Spleen (tissue), 13 donors: ENCODE measurements around the gene AKAP13. TPM values are rescaled to one million over a fixed set of nuclear protein-coding genes. Genes with fewer than 3 reads are reported as not detected.
A peak's percentile ranks its signal among the peaks of the same experiment; 100 is the strongest.

ENCODE experiments used
- DNase-seq: peaks from one replicate; pipeline ENCODE4 v3.0.0-alpha.2; 2020
- H3K27ac ChIP-seq, 8 donors: fragments of 200-600 bp; sonication (generic) in 7 of 8; 1 replicate in 4 of 8; 2 replicates in 4 of 8; pipeline versions ENCODE4 v1.5.0 to v1.8.0; 2016 to 2021; ENCODE audit warnings: inconsistent platforms in 4 of 8, mild to moderate bottlenecking in 4 of 8, moderate library complexity in 1 of 8
- H3K27me3 ChIP-seq, 7 donors: fragments of 200-600 bp; sonication (generic) in 6 of 7; replicated peaks in 1 of 7; 1 replicate in 4 of 7; 2 replicates in 3 of 7; pipeline versions ENCODE4 v1.5.0 to v1.8.0; 2016 to 2021; ENCODE audit warnings: inconsistent platforms in 3 of 7, mild to moderate bottlenecking in 1 of 7
- H3K36me3 ChIP-seq, 6 donors: fragments of 200-600 bp; sonication (generic) in 5 of 6; 1 replicate in 4 of 6; 2 replicates in 2 of 6; pipeline versions ENCODE4 v1.5.0 to v1.8.0; 2016 to 2021; ENCODE audit warnings: inconsistent platforms in 2 of 6
- H3K4me1 ChIP-seq, 6 donors: fragments of 200-600 bp; sonication (generic) in 5 of 6; 1 replicate in 3 of 6; 2 replicates in 3 of 6; pipeline versions ENCODE4 v1.5.0 to v1.8.0; 2016 to 2021; ENCODE audit warnings: inconsistent platforms in 3 of 6
- H3K4me3 ChIP-seq, 8 donors: fragments of 200-600 bp; sonication (generic) in 7 of 8; 1 replicate in 4 of 8; 2 replicates in 4 of 8; pipeline versions ENCODE4 v1.5.0 to v1.8.0; 2016 to 2021; ENCODE audit warnings: inconsistent platforms in 4 of 8, mild to moderate bottlenecking in 4 of 8, moderate library complexity in 2 of 8
- H3K9me3 ChIP-seq, 8 donors: fragments of 200-600 bp; sonication (generic) in 7 of 8; 1 replicate in 4 of 8; 2 replicates in 4 of 8; pipeline versions ENCODE4 v1.5.0 to v1.8.0; 2016 to 2021; ENCODE audit warnings: inconsistent platforms in 4 of 8
- CTCF ChIP-seq, 11 experiments: fragments of 200-600 bp in 7 of 11; fragments of 450-650 bp in 4 of 11; sonication (generic) in 4 of 11; IDR thresholded peaks in 8 of 11; conservative IDR thresholded peaks in 3 of 11; 1 replicate in 7 of 11; 2 replicates in 4 of 11; pipeline versions ENCODE4 v1.4.0 to v1.8.0; 2016 to 2021; ENCODE audit warnings: antibody characterized with exemption in 11 of 11, inconsistent platforms in 4 of 11, mild to moderate bottlenecking in 1 of 11
- POLR2A ChIP-seq, 3 donors: fragments of 450-650 bp; IDR thresholded peaks; one replicate each; pipeline ENCODE4 v1.5.1; 2017; ENCODE audit warnings: antibody characterized with exemption in 3 of 3, mild to moderate bottlenecking in 1 of 3
- POLR2AphosphoS5 ChIP-seq, 3 donors: sonication (generic); formaldehyde crosslinking; IDR thresholded peaks; one replicate each; pipeline ENCODE4 v1.5.1; 2017; ENCODE audit warnings: antibody characterized with exemption in 3 of 3
- WGBS, 5 donors: extraction: QIAGEN DNeasy Blood & Tissue Kit in 3 of 5; methylation state at CpG; one replicate each; pipeline versions ENCODE4 v1.1.5 to v1.1.7; 2013 to 2018; 5-methylcytosine and 5-hydroxymethylcytosine counted together
- intact Hi-C: fragments of 100-400 bp; cut with DNase I; formaldehyde crosslinking; loops from one replicate; pipeline ENCODE4 v1.15.0; 2023; ENCODE audit warnings: low total_unique reads
- long read RNA-seq, 2 donors: transcript quantifications; one replicate each; lab custom pipeline, GENCODE V29; 2026
- polyA plus RNA-seq, 3 donors: library from polyadenylated mRNA; stranded (reverse); fragments of 200-250 nt; gene quantifications; one replicate each; pipeline ENCODE4 v1.2.1, GENCODE V29; 2013
- total RNA-seq, 7 donors: library from RNA; depleted of rRNA in 3 of 7; stranded (reverse); fragments of >200 nt in 3 of 7; fragmentation: NEBNext Ultra II Directional in 4 of 7; extraction: Animal tissue kit (Norgen Biotek cat#: 25700) in 4 of 7; gene quantifications; one replicate each; pipeline versions ENCODE4 v1.1.0 to v1.2.1, GENCODE V29; 2016 to 2021
- donor health status: healthy with polysubstance abuse.
- donor health status: DM: no; HTN: no; CAD: no; lungs with moderate emphysema.
- donor health status: DM: no; HTN: no; CAD: no.
- donor health status: Bipolar disorder and iron deficiency.
- donor health status: healthy.
- donor health status: DM: no; HTN: no; CAD: no.
- donor health status: DM: yes; HTN: yes; CAD: no.

AKAP13 gene, protein sequence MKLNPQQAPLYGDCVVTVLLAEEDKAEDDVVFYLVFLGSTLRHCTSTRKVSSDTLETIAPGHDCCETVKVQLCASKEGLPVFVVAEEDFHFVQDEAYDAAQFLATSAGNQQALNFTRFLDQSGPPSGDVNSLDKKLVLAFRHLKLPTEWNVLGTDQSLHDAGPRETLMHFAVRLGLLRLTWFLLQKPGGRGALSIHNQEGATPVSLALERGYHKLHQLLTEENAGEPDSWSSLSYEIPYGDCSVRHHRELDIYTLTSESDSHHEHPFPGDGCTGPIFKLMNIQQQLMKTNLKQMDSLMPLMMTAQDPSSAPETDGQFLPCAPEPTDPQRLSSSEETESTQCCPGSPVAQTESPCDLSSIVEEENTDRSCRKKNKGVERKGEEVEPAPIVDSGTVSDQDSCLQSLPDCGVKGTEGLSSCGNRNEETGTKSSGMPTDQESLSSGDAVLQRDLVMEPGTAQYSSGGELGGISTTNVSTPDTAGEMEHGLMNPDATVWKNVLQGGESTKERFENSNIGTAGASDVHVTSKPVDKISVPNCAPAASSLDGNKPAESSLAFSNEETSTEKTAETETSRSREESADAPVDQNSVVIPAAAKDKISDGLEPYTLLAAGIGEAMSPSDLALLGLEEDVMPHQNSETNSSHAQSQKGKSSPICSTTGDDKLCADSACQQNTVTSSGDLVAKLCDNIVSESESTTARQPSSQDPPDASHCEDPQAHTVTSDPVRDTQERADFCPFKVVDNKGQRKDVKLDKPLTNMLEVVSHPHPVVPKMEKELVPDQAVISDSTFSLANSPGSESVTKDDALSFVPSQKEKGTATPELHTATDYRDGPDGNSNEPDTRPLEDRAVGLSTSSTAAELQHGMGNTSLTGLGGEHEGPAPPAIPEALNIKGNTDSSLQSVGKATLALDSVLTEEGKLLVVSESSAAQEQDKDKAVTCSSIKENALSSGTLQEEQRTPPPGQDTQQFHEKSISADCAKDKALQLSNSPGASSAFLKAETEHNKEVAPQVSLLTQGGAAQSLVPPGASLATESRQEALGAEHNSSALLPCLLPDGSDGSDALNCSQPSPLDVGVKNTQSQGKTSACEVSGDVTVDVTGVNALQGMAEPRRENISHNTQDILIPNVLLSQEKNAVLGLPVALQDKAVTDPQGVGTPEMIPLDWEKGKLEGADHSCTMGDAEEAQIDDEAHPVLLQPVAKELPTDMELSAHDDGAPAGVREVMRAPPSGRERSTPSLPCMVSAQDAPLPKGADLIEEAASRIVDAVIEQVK (N-terminal part only)
- total RNA-seq (100 to 1,000 TPM; 228 to 413 (median 271) TPM), polyA plus RNA-seq (10 to 100 TPM; 35.4 to 68.8 (median 59.4) TPM)
- long read RNA-seq, donor 1, partial matches to known transcripts, result 0 of 1 reads
- long read RNA-seq, donor 1, other reads (novel, unspliced or antisense), result 0 of 1 reads
- long read RNA-seq, donor 2, partial matches to known transcripts, result 0 of 1 reads
- long read RNA-seq, donor 2, other reads (novel, unspliced or antisense), result 0 of 1 reads

- TF ChIP-seq CTCF (IDR thresholded peaks at IDR 0.05 in 8 of 11, conservative IDR thresholded peaks at IDR 0.05 in 3 of 11) (no peak), POLR2AphosphoS5 (IDR thresholded peaks at IDR 0.05) (peak; percentile 98 to 99 (median 99)), POLR2A (IDR thresholded peaks at IDR 0.05) (peak in 2 of 3 donors; percentile 56 to 92)
- peak; percentile 98 for DNase-seq
These were observed at the start of gene AKAP13 for GRCh38 chr15:85380217-85380811. Gene AKAP13, plus strand, starts transcription at chr15:85380603. Its CDS starts 105,118 bp downstream, at chr15:85485721.

DNA sequence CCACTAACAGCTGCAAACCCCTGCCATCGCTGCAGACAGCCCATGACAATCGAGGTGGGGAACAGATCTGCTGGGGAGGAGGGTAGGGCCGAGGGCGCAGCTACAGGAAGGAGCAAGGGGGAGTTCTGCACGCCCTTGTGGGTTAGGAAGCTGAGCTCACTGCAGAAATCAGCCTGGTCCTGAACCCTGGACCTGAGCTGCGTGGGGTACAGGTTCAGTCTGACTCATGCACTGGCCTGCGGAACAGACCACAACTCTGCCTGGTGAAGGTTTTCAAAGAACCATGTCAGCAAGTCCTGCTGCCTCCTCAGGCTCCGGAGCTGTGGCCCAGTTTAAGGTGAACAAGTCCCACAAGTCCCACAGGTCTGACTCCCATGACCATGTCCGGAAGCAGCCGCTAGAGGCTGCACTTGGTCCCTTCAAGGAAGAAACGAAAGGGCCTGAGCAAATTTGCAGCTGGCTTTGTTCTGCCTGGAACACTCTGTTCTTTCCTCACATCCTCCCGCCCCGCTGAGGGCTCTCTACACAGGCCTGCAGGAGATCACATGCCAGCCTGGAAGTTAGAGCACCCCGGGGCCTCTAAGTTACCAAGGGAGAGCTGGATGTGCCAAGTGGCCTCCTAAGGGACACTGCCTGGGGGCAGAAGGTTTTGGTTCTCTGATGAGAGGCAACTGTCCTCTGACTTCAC, 49.4 kb upstream of the AKAP13 start:
- Histone ChIP-seq H3K27ac (peak overlapping the region; percentile 80 to 95 (median 84)), H3K4me3 (peak overlapping the region in 5 of 8 donors; percentile 2 to 76 (median 41)), H3K27me3 (no peaks in the 10 kb centered on the region), H3K36me3 (no peaks in the 10 kb centered on the region), H3K4me1 (peaks cover 17 to 71% (median 42%) of the 10 kb centered on the region in 6 donors), H3K9me3 (no peaks in the 10 kb centered on the region)
- intact Hi-C loops, result no loop called here
- peak; percentile 92 for DNase-seq
- WGBS, 5 donors, result 19 to 36% (median 24%) methylated on average over 14 of the region's 14 CpGs
- no peak for TF ChIP-seq POLR2A (IDR thresholded peaks at IDR 0.05)
- TF ChIP-seq CTCF (IDR thresholded peaks at IDR 0.05 in 8 of 11, conservative IDR thresholded peaks at IDR 0.05 in 3 of 11), result peak in 10 of 11 experiments; percentile 45 to 77 (median 68)
- peak in 1 of 3 donors; percentile 84 for TF ChIP-seq POLR2AphosphoS5 (IDR thresholded peaks at IDR 0.05)

More at GRCh38 chr15:85380217-85380811, at the start of gene AKAP13:
- Histone ChIP-seq H3K4me1 (peaks cover 6 to 55% (median 40%) of the 10 kb centered on the region in 6 donors), H3K9me3 (no peaks in the 10 kb centered on the region), H3K27ac (peak within 1 kb of the TSS; percentile 83 to 94 (median 91)), H3K27me3 (peaks cover 0 to 6% (median 0%) of the 10 kb centered on the region in 7 donors), H3K4me3 (peak within 1 kb of the TSS; percentile 75 to 95 (median 80)), H3K36me3 (no peaks in the 10 kb centered on the region)
- 0 to 1% (median 1%) methylated on average over 6 to 54 of the region's 54 CpGs for WGBS, 5 donors
- intact Hi-C loops, result no loop called here

- Histone ChIP-seq H3K27ac (peak overlapping the region; percentile 80 to 95 (median 84)), H3K4me3 (peak overlapping the region in 1 of 8 donors; percentile 76), H3K9me3 (no peaks in the 10 kb centered on the region), H3K36me3 (no peaks in the 10 kb centered on the region), H3K27me3 (no peaks in the 10 kb centered on the region), H3K4me1 (peaks cover 14 to 64% (median 40%) of the 10 kb centered on the region in 6 donors)
- TF ChIP-seq POLR2AphosphoS5 (IDR thresholded peaks at IDR 0.05), result no peak
- no peak for TF ChIP-seq CTCF (IDR thresholded peaks at IDR 0.05 in 8 of 11, conservative IDR thresholded peaks at IDR 0.05 in 3 of 11)
- no peak for TF ChIP-seq POLR2A (IDR thresholded peaks at IDR 0.05)
- 75 to 83% (median 82%) methylated on average over 8 of the region's 8 CpGs for WGBS, 5 donors
- intact Hi-C loops, result no loop called here
- DNase-seq, result no peak
These were observed 48.6 kb upstream of the AKAP13 start for GRCh38 chr15:85331655-85332285.
